Frontal cortex (tissue), 4 donors: ENCODE data around the gene DUSP22. TPM values are rescaled to one million over a fixed set of nuclear protein-coding genes. Genes with fewer than 3 reads are reported as not detected.

ENCODE experiments used
- DNase-seq, 2 donors: peaks; one replicate each; pipeline ENCODE4 v3.0.0; 2012; ENCODE audit warnings: low spot score in 2 of 2
- FAIRE-seq: peaks from 2 replicates; lab custom pipeline; 2012; peaks lifted over from hg19 to GRCh38; lab: Jason Lieb, UNC
- total RNA-seq: library from RNA; depleted of rRNA; stranded (reverse); fragments of >200 nt; gene quantifications from one replicate; pipeline ENCODE4 v1.2.3, GENCODE V29; 2014
- donor health status: control.
- donor health status: control.
- donor health status: control.

DUSP22 gene
- total RNA-seq, 1 donor from 2014 or later, result 14.7 TPM

- DNase-seq (no peak), FAIRE-seq (no peak)
These were observed 107.7 kb downstream of the DUSP22 start for GRCh38 chr6:399785-400534.

GRCh38 chr6:400815-401214 is 108.5 kb downstream of the DUSP22 start:
- FAIRE-seq (no peak), DNase-seq (no peak)

Other genes with a start within 250 kb of the DUSP22 start
- not detected for gene IRF4, start 99.3 kb downstream of the DUSP22 start, total RNA-seq